Heart left ventricle (tissue), 16 donors: ENCODE results near the gene POLD1. TPM values are rescaled to one million over a fixed set of nuclear protein-coding genes. Genes with fewer than 3 reads are reported as not detected.
A peak's percentile ranks its signal among the peaks of the same experiment; 100 is the strongest.

ENCODE experiments used
- ATAC-seq, 4 donors: fragments of 200-7000 bp; cut with Tn5 transposase; one replicate each; pipeline ENCODE4 v1.9.1; 2020 to 2022; ENCODE audit warnings: moderate library complexity in 4 of 4, mild to moderate bottlenecking in 3 of 4, moderate number of reproducible peaks in 1 of 4
- DNase-seq, 5 donors: peaks; one replicate each; pipeline ENCODE4 v3.0.0-alpha.2; 2020
- H3K27ac ChIP-seq, 12 donors: fragments of 200-600 bp; sonication (generic) in 4 of 12; one replicate each; pipeline versions ENCODE4 v1.5.0 to v1.8.0; 2016 to 2022; ENCODE audit warnings: mild to moderate bottlenecking in 2 of 12
- H3K27me3 ChIP-seq, 9 donors: fragments of 200-600 bp; sonication (generic) in 2 of 9; one replicate each; pipeline versions ENCODE4 v1.5.1 to v1.8.0; 2016 to 2022; ENCODE audit warnings: mild to moderate bottlenecking in 3 of 9
- H3K36me3 ChIP-seq, 9 donors: fragments of 200-600 bp; sonication (generic) in 2 of 9; one replicate each; pipeline versions ENCODE4 v1.5.0 to v1.8.0; 2018 to 2022; ENCODE audit warnings: mild to moderate bottlenecking in 2 of 9
- H3K4me1 ChIP-seq, 12 donors: fragments of 200-600 bp; sonication (generic) in 4 of 12; one replicate each; pipeline versions ENCODE4 v1.5.0 to v1.8.0; 2016 to 2022; ENCODE audit warnings: mild to moderate bottlenecking in 3 of 12
- H3K4me3 ChIP-seq, 12 donors: fragments of 200-600 bp; sonication (generic) in 4 of 12; one replicate each; pipeline versions ENCODE4 v1.5.0 to v1.8.0; 2017 to 2022; ENCODE audit warnings: mild to moderate bottlenecking in 9 of 12, moderate library complexity in 4 of 12
- H3K9me3 ChIP-seq, 12 donors: fragments of 200-600 bp; sonication (generic) in 4 of 12; one replicate each; pipeline versions ENCODE4 v1.5.0 to v1.8.0; 2016 to 2022; ENCODE audit warnings: mild to moderate bottlenecking in 1 of 12
- CTCF ChIP-seq, 12 donors: fragments of 200-600 bp; sonication (generic) in 4 of 12; IDR thresholded peaks; one replicate each; pipeline versions ENCODE4 v1.5.0 to v1.8.0; 2018 to 2022; ENCODE audit warnings: antibody characterized with exemption in 12 of 12, mild to moderate bottlenecking in 5 of 12
- POLR2A ChIP-seq, 2 donors: fragments of 450-650 bp; IDR thresholded peaks; one replicate each; pipeline ENCODE4 v1.6.1; 2017; ENCODE audit warnings: antibody characterized with exemption in 2 of 2, mild to moderate bottlenecking in 2 of 2, moderate library complexity in 2 of 2
- whole genome bisulfite sequencing, 4 donors: extraction: QIAGEN DNeasy Blood & Tissue Kit in 2 of 4; methylation state at CpG; one replicate each; pipeline versions ENCODE4 v1.1.5 to v1.1.7; 2013 to 2018; 5-methylcytosine and 5-hydroxymethylcytosine counted together
- intact Hi-C, 10 donors: fragments of 100-400 bp; cut with DNase I; formaldehyde crosslinking; loops; one replicate each; pipeline versions ENCODE4 v1.11.1 to v1.14.2; 2022
- polyA plus RNA-seq, 2 donors: library from polyadenylated mRNA; stranded (reverse); fragments of 200-250 nt; gene quantifications; one replicate each; pipeline ENCODE4 v1.2.3, GENCODE V29; 2013
- total RNA-seq, 9 donors: library from RNA; depleted of rRNA in 2 of 9; stranded (reverse); fragments of >200 nt in 2 of 9; fragmentation: NEBNext Ultra II Directional in 3 of 9; extraction: Animal tissue kit (Norgen Biotek cat#: 25700) in 3 of 9; gene quantifications; one replicate each; pipeline versions ENCODE4 v1.1.0 to v1.2.4, GENCODE V29; 2016 to 2023
- donor health status: ischemic (EF 13 %, LVEDD 7.1; RV severe dilation, severe dysfunction).
- donor health status: healthy with polysubstance abuse.
- donor health status: DM: no; HTN: yes; CAD: no.
- donor health status: DM: no; HTN: no; CAD: no.
- donor health status: ischemic (EF 25% LVEDD 6.9; RV normal size, moderate dysfunction).
- donor health status: ischemic (EF 25% LVEDD 5.7; RV mildly dilated, moderate dysfunction).
- donor health status: healthy.
- donor health status: DM: yes; HTN: yes; CAD: no.
- donor health status: ischemic (EF 35%, LVEDD 5.7; RV mildly dilated, moderate dysfunction).
- donor health status: nonischemic (EF 11% LVEDD 7.7; RV severe dilation, severe dysfunction).
- donor health status: DM: yes; HTN: yes; CAD: no.
- donor health status: PGD.
- donor health status: ischemic (EF 29% LVEDD 5.4; RV normal size, mild dysfunction).
- donor health status: nonischemic (EF 23%, LVEDD 6.1; RV moderate dilation, normal function).

POLD1 gene
- total and polyA plus RNA-seq, 11 donors: 6.1 to 18.0 (median 9.6) TPM

- DNase-seq (peak; percentile 70 to 92 (median 81)), ATAC-seq (peak; percentile 17 to 76 (median 66))
- Histone ChIP-seq H3K27ac (peak overlapping the region in 10 of 12 donors; percentile 34 to 92 (median 82)), H3K36me3 (no peaks in the 10 kb centered on the region), H3K27me3 (no peaks in the 10 kb centered on the region), H3K4me1 (peaks cover 0 to 13% (median 0%) of the 10 kb centered on the region in 12 donors), H3K9me3 (no peaks in the 10 kb centered on the region), H3K4me3 (peak overlapping the region; percentile 6 to 71 (median 54))
- 28 to 41% (median 32%) methylated on average over 51 to 54 of the region's 54 CpGs for WGBS, 4 donors
- intact Hi-C loops: loop anchor here in 4 of 10 donors (5.0 to 10.0 kb wide), 5 partner anchors 59 to 566 kb away; partner anchors contain the start of gene SPIB (in 1 of the 4)
- TF ChIP-seq POLR2A (IDR thresholded peaks at IDR 0.05): peak in 1 of 2 donors; percentile 55
- no peak for TF ChIP-seq CTCF (IDR thresholded peaks at IDR 0.05)
Measured at GRCh38 chr19:50358483-50359327, 25.4 kb upstream of the POLD1 start.

- ATAC-seq (no peak), DNase-seq (no peak)
- no peak for TF ChIP-seq CTCF (IDR thresholded peaks at IDR 0.05)
- TF ChIP-seq POLR2A (IDR thresholded peaks at IDR 0.05): no peak
- no peak overlapping the region for H3K4me3 ChIP-seq
- intact Hi-C loops: loop anchor here in 4 of 10 donors (5.0 to 10.0 kb wide), 5 partner anchors 58 to 565 kb away; partner anchors contain the start of gene SPIB (in 1 of the 4)
- no peaks in the 10 kb centered on the region for H3K36me3 ChIP-seq
- WGBS, 4 donors: 91 to 97% (median 94%) methylated on average over 6 to 11 of the region's 11 CpGs
- H3K27me3 ChIP-seq: no peaks in the 10 kb centered on the region
- no peak overlapping the region for H3K27ac ChIP-seq
- H3K9me3 ChIP-seq: no peaks in the 10 kb centered on the region
- H3K4me1 ChIP-seq: peaks cover 0 to 13% (median 0%) of the 10 kb centered on the region in 12 donors
Measured at GRCh38 chr19:50359328-50359818, 24.8 kb upstream of the POLD1 start.

- Histone ChIP-seq H3K27ac (no peak overlapping the region), H3K27me3 (no peaks in the 10 kb centered on the region), H3K9me3 (no peaks in the 10 kb centered on the region), H3K36me3 (no peaks in the 10 kb centered on the region), H3K4me3 (no peak overlapping the region), H3K4me1 (peaks cover 0 to 13% (median 0%) of the 10 kb centered on the region in 12 donors)
- TF ChIP-seq CTCF (IDR thresholded peaks at IDR 0.05): no peak
- no peak for TF ChIP-seq POLR2A (IDR thresholded peaks at IDR 0.05)
- WGBS, 4 donors: 85 to 95% (median 89%) methylated on average over 7 of the region's 7 CpGs
- no peak for DNase-seq
- no peak for ATAC-seq
- intact Hi-C loops: loop anchor here in 3 of 10 donors (2.0 to 10.0 kb wide), 4 partner anchors 49 to 563 kb away; no protein-coding TSS in a partner anchor
Measured at GRCh38 chr19:50361290-50362029, 22.7 kb upstream of the POLD1 start.
